Breast epithelium (tissue), 3 donors: Measurements from ENCODE around the gene KERA.

Source experiments
- POLR2A ChIP-seq: fragments of 450-650 bp; IDR thresholded peaks from one replicate; pipeline ENCODE4 v1.6.1; 2016; ENCODE audit warnings: antibody characterized with exemption, mild to moderate bottlenecking, moderate library complexity
- POLR2AphosphoS5 ChIP-seq, 3 donors: sonication (generic); formaldehyde crosslinking; IDR thresholded peaks; one replicate each; pipeline ENCODE4 v1.6.1; 2017; ENCODE audit warnings: antibody characterized with exemption in 3 of 3
- TF ChIP-seq, protein P1 (sequence below), 3 donors: fragments of 450-650 bp; IDR thresholded peaks; one replicate each; pipeline ENCODE4 v1.5.1; 2016 to 2017; ENCODE audit warnings: antibody characterized with exemption in 3 of 3, mild to moderate bottlenecking in 3 of 3, moderate library complexity in 3 of 3

- TF ChIP-seq, protein P1, sequence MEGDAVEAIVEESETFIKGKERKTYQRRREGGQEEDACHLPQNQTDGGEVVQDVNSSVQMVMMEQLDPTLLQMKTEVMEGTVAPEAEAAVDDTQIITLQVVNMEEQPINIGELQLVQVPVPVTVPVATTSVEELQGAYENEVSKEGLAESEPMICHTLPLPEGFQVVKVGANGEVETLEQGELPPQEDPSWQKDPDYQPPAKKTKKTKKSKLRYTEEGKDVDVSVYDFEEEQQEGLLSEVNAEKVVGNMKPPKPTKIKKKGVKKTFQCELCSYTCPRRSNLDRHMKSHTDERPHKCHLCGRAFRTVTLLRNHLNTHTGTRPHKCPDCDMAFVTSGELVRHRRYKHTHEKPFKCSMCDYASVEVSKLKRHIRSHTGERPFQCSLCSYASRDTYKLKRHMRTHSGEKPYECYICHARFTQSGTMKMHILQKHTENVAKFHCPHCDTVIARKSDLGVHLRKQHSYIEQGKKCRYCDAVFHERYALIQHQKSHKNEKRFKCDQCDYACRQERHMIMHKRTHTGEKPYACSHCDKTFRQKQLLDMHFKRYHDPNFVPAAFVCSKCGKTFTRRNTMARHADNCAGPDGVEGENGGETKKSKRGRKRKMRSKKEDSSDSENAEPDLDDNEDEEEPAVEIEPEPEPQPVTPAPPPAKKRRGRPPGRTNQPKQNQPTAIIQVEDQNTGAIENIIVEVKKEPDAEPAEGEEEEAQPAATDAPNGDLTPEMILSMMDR (IDR thresholded peaks at IDR 0.05): no peak
- TF ChIP-seq POLR2A: no peak
- no peak for TF ChIP-seq POLR2AphosphoS5 (IDR thresholded peaks at IDR 0.05)
Measured at GRCh38 chr12:91064640-91065039, 6.8 kb upstream of the KERA start.
